GM12878 (cell line): ENCODE measurements around the gene RABGEF1. TPM values are rescaled to one million over a fixed set of nuclear protein-coding genes. Genes with fewer than 3 reads are reported as not detected.
"Not testable (repeated sequence)": the region's sequence is repeated elsewhere in the genome, so short reads cannot be mapped to it uniquely, and the experiment has no call there.

Source experiments
- ATAC-seq: fragments of 200-7000 bp; cut with Tn5 transposase; 3 replicates; pipeline ENCODE4 v1.9.1; 2020; ENCODE audit warnings: mild to moderate bottlenecking, moderate library complexity
- BruUV-seq: library from RNA; stranded (reverse); fragments of 400-500 nt; replicated peaks from 2 replicates; lab custom pipeline; 2021; lab: Mats Ljungman, UMichigan
- CTCF ChIA-PET: fragments of 300-600 bp; sonication (Branson Sonifier 250); formaldehyde crosslinking; extraction: SDS; loops from one replicate; lab custom pipeline; 2021; ENCODE audit warnings: inconsistent platforms; lab: Yijun Ruan, JAX
- POLR2A ChIA-PET: fragments of 350-600 bp; formaldehyde crosslinking; extraction: SDS; loops from one replicate; lab custom pipeline; 2021; ENCODE audit warnings: inconsistent platforms; lab: Charles Lee
- RAD21 ChIA-PET: fragments of 300-600 bp; sonication (Branson Sonifier 250); formaldehyde crosslinking; loops from one replicate; lab custom pipeline; 2023; ENCODE audit warnings: antibody characterized with exemption; ENCODE audit not compliant: unreplicated experiment; lab: Charles Lee
- SMC1A ChIA-PET: fragments of 300-600 bp; sonication (Branson Sonifier 250); formaldehyde crosslinking; loops from one replicate; lab custom pipeline; 2023; ENCODE audit not compliant: unreplicated experiment, uncharacterized antibody; lab: Charles Lee
- DNase-seq: peaks from one replicate; pipeline ENCODE4 v3.0.0-alpha.2; 2011; ENCODE audit warnings: low read depth, low spot score
- FAIRE-seq: peaks from 3 replicates; lab custom pipeline; 2011; peaks lifted over from hg19 to GRCh38; lab: Jason Lieb, UNC
- H2AFZ ChIP-seq: 2 replicates; pipeline ENCODE4 v1.6.0; 2011; ENCODE audit warnings: low read depth, low read length, control low read depth; ENCODE audit not compliant: control insufficient read depth
- H3K27ac ChIP-seq: 2 replicates; pipeline ENCODE4 v1.5.1; 2011; ENCODE audit warnings: control low read depth; ENCODE audit not compliant: control insufficient read depth, insufficient read depth
- H3K27me3 ChIP-seq, 2 experiments: replicated peaks in 1 of 2; 2 replicates each; pipeline versions ENCODE4 v1.6.0 to v1.6.1; 2011; ENCODE audit warnings: low read length in 1 of 2; ENCODE audit not compliant: control insufficient read depth in 2 of 2, insufficient read depth in 2 of 2
- H3K36me3 ChIP-seq, 2 experiments: 2 replicates each; pipeline ENCODE4 v1.5.1; 2011; ENCODE audit warnings: low read length in 1 of 2; ENCODE audit not compliant: control insufficient read depth in 2 of 2, insufficient read depth in 2 of 2
- H3K4me1 ChIP-seq: 2 replicates; pipeline ENCODE4 v1.6.1; 2011; ENCODE audit warnings: mild to moderate bottlenecking, low read length, moderate library complexity, mixed read lengths; ENCODE audit not compliant: control insufficient read depth, insufficient read depth
- H3K4me2 ChIP-seq: 2 replicates; pipeline ENCODE4 v1.6.0; 2011; ENCODE audit warnings: control low read depth; ENCODE audit not compliant: control insufficient read depth, insufficient read depth
- H3K4me3 ChIP-seq: fragments of 200-600 bp; sonication (generic); 2 replicates; pipeline ENCODE4 v1.5.1; 2016
- H3K79me2 ChIP-seq: 2 replicates; pipeline ENCODE4 v1.6.0; 2011; ENCODE audit warnings: low read length; ENCODE audit not compliant: control insufficient read depth, insufficient read depth
- H3K9ac ChIP-seq: 2 replicates; pipeline ENCODE4 v1.8.0; 2011; ENCODE audit warnings: low read length, control low read depth, mixed read lengths; ENCODE audit not compliant: control insufficient read depth, insufficient read depth
- H3K9me3 ChIP-seq: replicated peaks from 3 replicates; pipeline ENCODE4 v1.5.1; 2011; ENCODE audit warnings: mild to moderate bottlenecking, low read length; ENCODE audit not compliant: control insufficient read depth, insufficient read depth
- H4K20me1 ChIP-seq: 2 replicates; pipeline ENCODE4 v1.6.0; 2011; ENCODE audit not compliant: control insufficient read depth, insufficient read depth
- BACH1 ChIP-seq: fragments of 450-650 bp; IDR thresholded peaks from 2 replicates; pipeline ENCODE4 v1.6.1; 2017; ENCODE audit warnings: mild to moderate bottlenecking, borderline replicate concordance
- BCL3 ChIP-seq: IDR thresholded peaks from 2 replicates; pipeline ENCODE4 v1.6.1; 2011; ENCODE audit warnings: borderline replicate concordance, low read depth, mild to moderate bottlenecking, moderate library complexity, low read length; ENCODE audit not compliant: insufficient read depth, poor library complexity, severe bottlenecking
- BHLHE40 ChIP-seq, 2 experiments: fragments of 450-650 bp in 1 of 2; IDR thresholded peaks; 2 replicates each; pipeline ENCODE4 v1.6.1; 2011 to 2017; ENCODE audit warnings: low read depth in 2 of 2, borderline replicate concordance in 1 of 2, improper control_type of control experiment in 1 of 2, low read length in 1 of 2, mild to moderate bottlenecking in 1 of 2
- CHD2 ChIP-seq: IDR thresholded peaks from 2 replicates; pipeline ENCODE4 v1.6.1; 2011; ENCODE audit warnings: low read depth, low read length, improper control_type of control experiment, borderline replicate concordance
- HDAC2 ChIP-seq: fragments of 200-600 bp; sonication (generic); IDR thresholded peaks from 2 replicates; pipeline ENCODE4 v1.6.1; 2017
- IKZF2 ChIP-seq, 2 experiments: fragments of 450-650 bp; IDR thresholded peaks; 2 replicates each; pipeline ENCODE4 v1.6.1; 2017; ENCODE audit warnings: mild to moderate bottlenecking in 2 of 2, moderate library complexity in 2 of 2
- IRF4 ChIP-seq: IDR thresholded peaks from 2 replicates; pipeline ENCODE4 v1.6.1; 2011; ENCODE audit warnings: low read depth, low read length
- JUNB ChIP-seq: IDR thresholded peaks from 2 replicates; pipeline ENCODE4 v1.6.1; 2016; ENCODE audit warnings: antibody characterized with exemption, mild to moderate bottlenecking
- MTA3 ChIP-seq: IDR thresholded peaks from 2 replicates; pipeline ENCODE4 v1.6.1; 2012; ENCODE audit warnings: low read length, inconsistent platforms, borderline replicate concordance
- PML ChIP-seq: IDR thresholded peaks from 2 replicates; pipeline ENCODE4 v1.6.1; 2012; ENCODE audit warnings: low read length, inconsistent platforms
- RUNX3 ChIP-seq: IDR thresholded peaks from 2 replicates; pipeline ENCODE4 v1.6.1; 2012; ENCODE audit warnings: low read length, inconsistent platforms
- WGBS: methylation state at CpG from one replicate; pipeline ENCODE4 v1.1.6; 2016; ENCODE audit warnings: low lambda C conversion rate; ENCODE audit not compliant: insufficient replicate concordance, insufficient coverage; ENCODE audit errors: missing lambda C conversion rate; 5-methylcytosine and 5-hydroxymethylcytosine counted together
- in situ Hi-C: fragments of 300-500 bp; cut with MboI; formaldehyde crosslinking; loops from 9 replicates; pipeline ENCODE4 v1.14.3; 2018; ENCODE audit warnings: mixed read lengths
- intact Hi-C: fragments of 100-400 bp; cut with micrococcal nuclease; formaldehyde crosslinking; loops from one replicate; pipeline ENCODE4 v1.14.2; 2022; ENCODE audit not compliant: unreplicated experiment
- polyA plus RNA-seq, 11 experiments: library from polyadenylated mRNA; depleted of rRNA in 4 of 11; unstranded in 6 of 11; stranded (reverse) in 5 of 11; fragments of >200 nt; fragmentation: Nextera tagmentation in 4 of 11; fragmentation: Illumina TruSeq in 1 of 11; extraction: Ambion mirVana in 4 of 11; extraction: Trizol in 1 of 11; gene quantifications; 1 replicate in 1 of 11; 2 replicates in 10 of 11; pipeline versions ENCODE4 v1.2.1 to v1.2.3, GENCODE V29; 2011 to 2016; ENCODE audit warnings: inconsistent platforms in 2 of 11, missing spikeins in 2 of 11, low read depth in 1 of 11
- total RNA-seq, 4 experiments: library from RNA; depleted of rRNA in 3 of 4; stranded (reverse); fragments of >200 nt in 3 of 4; fragmentation: Illumina TruSeq in 1 of 4; extraction: Trizol in 1 of 4; gene quantifications; 2 replicates each; pipeline versions ENCODE4 v1.2.1 to v1.2.3, GENCODE V29; 2013 to 2021
- TF ChIP-seq, protein P1 (sequence below): fragments of 450-650 bp; IDR thresholded peaks from 2 replicates; pipeline ENCODE4 v1.6.1; 2017; ENCODE audit warnings: low read depth, mild to moderate bottlenecking, moderate library complexity
- TF ChIP-seq, protein P2 (sequence below): fragments of 450-650 bp; IDR thresholded peaks from 2 replicates; pipeline ENCODE4 v1.6.1; 2018; ENCODE audit warnings: borderline replicate concordance, mild to moderate bottlenecking; ENCODE audit not compliant: partially characterized antibody

Gene RABGEF1
- total and polyA plus RNA-seq, 10 of the 15 experiments (the other 5 are each of a cell fraction or from before 2014, with no cell fraction given) = 10.2 to 36.4 (median 26.1) TPM

DNA sequence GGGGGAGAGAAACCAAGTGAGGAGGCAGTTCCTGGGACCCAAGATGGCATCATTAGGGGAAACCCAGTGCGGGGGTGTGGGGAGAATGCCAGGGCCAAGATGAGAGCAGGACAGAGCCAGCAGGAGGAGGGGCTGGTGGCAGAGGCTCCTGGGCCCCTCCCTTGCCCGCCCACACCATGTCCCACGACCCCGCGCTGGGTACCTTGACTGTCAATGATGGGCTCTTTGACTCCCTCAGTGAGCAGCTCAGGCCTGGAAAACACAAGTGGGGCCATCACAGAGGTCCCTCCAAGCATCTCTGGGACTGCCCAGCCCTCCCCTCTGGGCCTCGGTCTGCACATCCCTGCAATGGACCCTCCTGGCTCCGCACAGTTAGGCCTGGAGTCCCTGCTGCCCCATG, 75.4 kb downstream of the RABGEF1 start:
- Histone ChIP-seq H3K4me1 (peaks cover 6% of the 10 kb centered on the region), H3K9me3 (no peaks in the 10 kb centered on the region), H3K27me3 (no peaks in the 10 kb centered on the region), H3K36me3 (no peaks in the 10 kb centered on the region; a peak in 1 of 4 replicates), H3K9ac (no peak overlapping the region), H2AFZ (no peak overlapping the region), H3K4me3 (no peak overlapping the region), H3K4me2 (no peak overlapping the region), H3K27ac (no peak overlapping the region), H3K79me2 (no peaks in the 10 kb centered on the region), H4K20me1 (no peaks in the 10 kb centered on the region)
- intact Hi-C loops = no loop called here
- TF ChIP-seq, protein P1, sequence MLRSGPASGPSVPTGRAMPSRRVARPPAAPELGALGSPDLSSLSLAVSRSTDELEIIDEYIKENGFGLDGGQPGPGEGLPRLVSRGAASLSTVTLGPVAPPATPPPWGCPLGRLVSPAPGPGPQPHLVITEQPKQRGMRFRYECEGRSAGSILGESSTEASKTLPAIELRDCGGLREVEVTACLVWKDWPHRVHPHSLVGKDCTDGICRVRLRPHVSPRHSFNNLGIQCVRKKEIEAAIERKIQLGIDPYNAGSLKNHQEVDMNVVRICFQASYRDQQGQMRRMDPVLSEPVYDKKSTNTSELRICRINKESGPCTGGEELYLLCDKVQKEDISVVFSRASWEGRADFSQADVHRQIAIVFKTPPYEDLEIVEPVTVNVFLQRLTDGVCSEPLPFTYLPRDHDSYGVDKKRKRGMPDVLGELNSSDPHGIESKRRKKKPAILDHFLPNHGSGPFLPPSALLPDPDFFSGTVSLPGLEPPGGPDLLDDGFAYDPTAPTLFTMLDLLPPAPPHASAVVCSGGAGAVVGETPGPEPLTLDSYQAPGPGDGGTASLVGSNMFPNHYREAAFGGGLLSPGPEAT = no peak
- TF ChIP-seq JUNB = no peak
- TF ChIP-seq, protein P2, sequence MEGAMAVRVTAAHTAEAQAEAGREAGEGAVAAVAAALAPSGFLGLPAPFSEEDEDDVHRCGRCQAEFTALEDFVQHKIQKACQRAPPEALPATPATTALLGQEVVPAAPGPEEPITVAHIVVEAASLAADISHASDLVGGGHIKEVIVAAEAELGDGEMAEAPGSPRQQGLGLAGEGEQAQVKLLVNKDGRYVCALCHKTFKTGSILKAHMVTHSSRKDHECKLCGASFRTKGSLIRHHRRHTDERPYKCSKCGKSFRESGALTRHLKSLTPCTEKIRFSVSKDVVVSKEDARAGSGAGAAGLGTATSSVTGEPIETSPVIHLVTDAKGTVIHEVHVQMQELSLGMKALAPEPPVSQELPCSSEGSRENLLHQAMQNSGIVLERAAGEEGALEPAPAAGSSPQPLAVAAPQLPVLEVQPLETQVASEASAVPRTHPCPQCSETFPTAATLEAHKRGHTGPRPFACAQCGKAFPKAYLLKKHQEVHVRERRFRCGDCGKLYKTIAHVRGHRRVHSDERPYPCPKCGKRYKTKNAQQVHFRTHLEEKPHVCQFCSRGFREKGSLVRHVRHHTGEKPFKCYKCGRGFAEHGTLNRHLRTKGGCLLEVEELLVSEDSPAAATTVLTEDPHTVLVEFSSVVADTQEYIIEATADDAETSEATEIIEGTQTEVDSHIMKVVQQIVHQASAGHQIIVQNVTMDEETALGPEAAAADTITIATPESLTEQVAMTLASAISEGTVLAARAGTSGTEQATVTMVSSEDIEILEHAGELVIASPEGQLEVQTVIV = no peak
- no peak for TF ChIP-seq HDAC2
- TF ChIP-seq IKZF2 (IDR thresholded peaks at IDR 0.05) = no peak
- TF ChIP-seq BCL3 = no peak
- no peak for TF ChIP-seq CHD2
- TF ChIP-seq MTA3 = no peak
- no peak for TF ChIP-seq BACH1
- no peak for TF ChIP-seq BHLHE40 (IDR thresholded peaks at IDR 0.05; ENCODE audit: borderline replicate concordance in 1 of 2, low read depth in 2 of 2, low read length in 1 of 2)
- TF ChIP-seq RUNX3 = no peak
- no peak for TF ChIP-seq PML
- TF ChIP-seq IRF4 = no peak
- ATAC-seq = no peak; the same call in 2 of the 3 replicates
- FAIRE-seq = no peak
- ChIA-PET SMC1A (no interaction called here), RAD21 (no interaction called here), POLR2A (no interaction called here), CTCF (no interaction called here)
- in situ Hi-C loops = no loop called here
- WGBS = 99% methylated on average over 7 of the region's 7 CpGs
- DNase-seq = no peak
- no TSS peak for BruUV-seq

- H3K27ac ChIP-seq, H3K27me3 ChIP-seq, H3K4me3 ChIP-seq, RAD21 ChIA-PET, ATAC-seq, in situ Hi-C loops, H3K79me2 ChIP-seq, FAIRE-seq, H3K9ac ChIP-seq, H3K9me3 ChIP-seq, DNase-seq, BruUV-seq, SMC1A ChIA-PET, H2AFZ ChIP-seq, intact Hi-C loops, POLR2A ChIA-PET, H3K36me3 ChIP-seq, H3K4me1 ChIP-seq, H3K4me2 ChIP-seq, H4K20me1 ChIP-seq: not testable (repeated sequence)
- WGBS = 97% methylated on average over 7 of the region's 7 CpGs
- CTCF ChIA-PET = interaction anchor here (0.9 kb wide), 1 partner anchor 16 kb away, joined by 3 read pairs; no protein-coding TSS in a partner anchor
Measured at GRCh38 chr7:66816658-66817057, 76.1 kb downstream of the RABGEF1 start.
